IMR-90 (cell line): ENCODE measurements around the gene SMPDL3A. TPM values are rescaled to one million over a fixed set of nuclear protein-coding genes. Genes with fewer than 3 reads are reported as not detected.

Experiments used
- ATAC-seq: fragments of 200-7000 bp; cut with Tn5 transposase; 2 replicates; pipeline ENCODE4 v1.9.1; 2020; ENCODE audit warnings: low read depth, mild to moderate bottlenecking, moderate library complexity
- BruUV-seq: library from RNA; stranded (reverse); fragments of 400-500 nt; replicated peaks from 2 replicates; lab custom pipeline; 2021; lab: Mats Ljungman, UMichigan
- CTCF ChIA-PET: fragments of 300-600 bp; formaldehyde crosslinking; extraction: SDS; loops from one replicate; lab custom pipeline; 2021; ENCODE audit warnings: antibody characterized with exemption; lab: Yijun Ruan, JAX
- POLR2A ChIA-PET: fragments of 300-600 bp; sonication (Branson Sonifier 250); formaldehyde crosslinking; loops from one replicate; lab custom pipeline; 2022; ENCODE audit warnings: antibody characterized with exemption; ENCODE audit not compliant: unreplicated experiment; lab: Charles Lee
- DNase-seq: peaks from one replicate; pipeline ENCODE4 v3.0.0; 2013
- H2AFZ ChIP-seq: replicated peaks from 2 replicates; pipeline ENCODE3; 2013; ENCODE audit warnings: low read length, mild to moderate bottlenecking; ENCODE audit not compliant: poor library complexity
- H2AK5ac ChIP-seq: 2 replicates; pipeline ENCODE4 v1.6.1; 2013; ENCODE audit warnings: low read depth, low read length, inconsistent platforms
- H2AK9ac ChIP-seq: replicated peaks from 2 replicates; pipeline ENCODE3; 2013; ENCODE audit warnings: mild to moderate bottlenecking, low read depth, low read length, moderate library complexity; ENCODE audit not compliant: poor library complexity
- H2BK120ac ChIP-seq: 2 replicates; pipeline ENCODE4 v1.6.1; 2013; ENCODE audit warnings: low read depth, low read length, inconsistent platforms
- H2BK15ac ChIP-seq: 3 replicates; pipeline ENCODE4 v1.6.1; 2013; ENCODE audit warnings: low read depth, low read length, inconsistent platforms
- H2BK20ac ChIP-seq: 2 replicates; pipeline ENCODE4 v1.6.1; 2013; ENCODE audit warnings: low read depth, mild to moderate bottlenecking, inconsistent platforms, low read length, moderate library complexity
- H2BK5ac ChIP-seq: 2 replicates; pipeline ENCODE4 v1.6.1; 2013; ENCODE audit warnings: mild to moderate bottlenecking, low read depth, low read length, inconsistent platforms; ENCODE audit not compliant: poor library complexity, severe bottlenecking
- H3K14ac ChIP-seq: replicated peaks from 2 replicates; pipeline ENCODE4 v1.6.1; 2013; ENCODE audit warnings: low read depth, low read length, inconsistent platforms
- H3K18ac ChIP-seq: 2 replicates; pipeline ENCODE4 v1.6.1; 2013; ENCODE audit warnings: low read depth, low read length, control low read depth
- H3K23ac ChIP-seq: 2 replicates; pipeline ENCODE4 v1.6.1; 2013; ENCODE audit warnings: low read depth, low read length, inconsistent platforms
- H3K27ac ChIP-seq: 2 replicates; pipeline ENCODE4 v1.5.1; 2013; ENCODE audit warnings: mild to moderate bottlenecking, control low read depth, low read length; ENCODE audit not compliant: insufficient read depth
- H3K27me3 ChIP-seq: 2 replicates; pipeline ENCODE4 v1.6.1; 2013; ENCODE audit warnings: low read length; ENCODE audit not compliant: control insufficient read depth, insufficient read depth
- H3K36me3 ChIP-seq: 2 replicates; pipeline ENCODE4 v1.6.1; 2013; ENCODE audit warnings: low read length, mixed read lengths; ENCODE audit not compliant: control insufficient read depth, insufficient read depth
- H3K4ac ChIP-seq: 2 replicates; pipeline ENCODE4 v1.6.1; 2013; ENCODE audit warnings: low read depth, low read length, inconsistent platforms
- H3K4me1 ChIP-seq: 2 replicates; pipeline ENCODE4 v1.6.1; 2013; ENCODE audit warnings: low read length, mixed read lengths; ENCODE audit not compliant: control insufficient read depth, insufficient read depth
- H3K4me2 ChIP-seq: 2 replicates; pipeline ENCODE4 v1.6.1; 2013; ENCODE audit warnings: low read depth, mild to moderate bottlenecking, control low read depth, low read length, moderate library complexity
- H3K4me3 ChIP-seq: 2 replicates; pipeline ENCODE4 v1.5.1; 2013; ENCODE audit warnings: low read depth, mild to moderate bottlenecking, control low read depth, low read length, moderate library complexity; ENCODE audit not compliant: insufficient read depth
- H3K56ac ChIP-seq: 2 replicates; pipeline ENCODE4 v1.6.1; 2013; ENCODE audit warnings: low read length, inconsistent platforms; ENCODE audit not compliant: insufficient read depth; ENCODE audit errors: extremely low read depth
- H3K79me1 ChIP-seq, 2 experiments: 2 replicates each; pipeline ENCODE4 v1.6.1; 2013; ENCODE audit warnings: low read length in 2 of 2, inconsistent platforms in 1 of 2, low read depth in 1 of 2
- H3K9ac ChIP-seq: 2 replicates; pipeline ENCODE4 v1.6.1; 2013; ENCODE audit warnings: low read depth, low read length, control low read depth
- H3K9me1 ChIP-seq: 2 replicates; pipeline ENCODE4 v1.6.1; 2013; ENCODE audit warnings: low read length, inconsistent platforms; ENCODE audit not compliant: insufficient read depth
- H3K9me3 ChIP-seq: 2 replicates; pipeline ENCODE4 v1.6.1; 2013; ENCODE audit warnings: low read length; ENCODE audit not compliant: control insufficient read depth, insufficient read depth
- H4K20me1 ChIP-seq: 2 replicates; pipeline ENCODE4 v1.6.1; 2013; ENCODE audit warnings: low read length, inconsistent platforms; ENCODE audit not compliant: insufficient read depth
- H4K5ac ChIP-seq: 2 replicates; pipeline ENCODE4 v1.6.1; 2013; ENCODE audit warnings: mild to moderate bottlenecking, low read depth, low read length, control low read depth
- H4K8ac ChIP-seq, 2 experiments: 2 replicates each; pipeline ENCODE4 v1.6.1; 2013; ENCODE audit warnings: low read depth in 2 of 2, low read length in 2 of 2, control low read depth in 1 of 2, inconsistent platforms in 1 of 2
- H4K91ac ChIP-seq: 2 replicates; pipeline ENCODE4 v1.6.1; 2013; ENCODE audit warnings: low read depth, low read length, inconsistent platforms; ENCODE audit not compliant: insufficient read depth
- FOS ChIP-seq: fragments of 150-350 bp; IDR thresholded peaks from 2 replicates; pipeline ENCODE4 v1.6.1; 2016; ENCODE audit warnings: low read depth, low read length
- POLR2A ChIP-seq: IDR thresholded peaks from 2 replicates; pipeline ENCODE4 v1.6.1; 2012; ENCODE audit warnings: mild to moderate bottlenecking, low read depth, low read length
- RCOR1 ChIP-seq: IDR thresholded peaks from 2 replicates; pipeline ENCODE4 v1.6.1; 2012; ENCODE audit warnings: mild to moderate bottlenecking, low read length, improper control_type of control experiment; ENCODE audit not compliant: insufficient replicate concordance
- WGBS, 2 experiments: methylation state at CpG; one replicate each; pipeline versions ENCODE4 v1.1.5 to v1.1.7; 2013; ENCODE audit warnings: missing lambda C conversion rate in 2 of 2; ENCODE audit not compliant: insufficient read length in 1 of 2; ENCODE audit errors: extremely low coverage in 2 of 2; 5-methylcytosine and 5-hydroxymethylcytosine counted together
- dilution Hi-C: fragments of 300-500 bp; cut with HindIII; formaldehyde crosslinking; loops from one replicate; pipeline ENCODE4 v1.14.3; 2018; ENCODE audit warnings: low sequenced_read_pairs; ENCODE audit not compliant: unreplicated experiment
- in situ Hi-C: fragments of 300-500 bp; cut with MboI; formaldehyde crosslinking; loops from 3 replicates; pipeline ENCODE4 v1.14.3; 2019; ENCODE audit warnings: low sequenced_read_pairs, inconsistent platforms, mixed read lengths
- intact Hi-C: fragments of 100-400 bp; cut with micrococcal nuclease; formaldehyde crosslinking; loops from 2 replicates; pipeline ENCODE4 v1.10.0; 2022
- polyA plus RNA-seq, 3 experiments: library from polyadenylated mRNA; depleted of rRNA; stranded (reverse); fragments of >200 nt; gene quantifications; 2 replicates each; pipeline ENCODE4 v1.2.3, GENCODE V29; 2012; ENCODE audit warnings: low replicate concordance in 1 of 3
- total RNA-seq: library from RNA; depleted of rRNA; stranded (reverse); fragments of >200 nt; gene quantifications from 2 replicates; pipeline ENCODE4 v1.2.3, GENCODE V29; 2012

SMPDL3A gene
- total and polyA plus RNA-seq, 2 of the 4 experiments (the other 2 are of a cell fraction) = 9.9 to 14.2 TPM

DNA sequence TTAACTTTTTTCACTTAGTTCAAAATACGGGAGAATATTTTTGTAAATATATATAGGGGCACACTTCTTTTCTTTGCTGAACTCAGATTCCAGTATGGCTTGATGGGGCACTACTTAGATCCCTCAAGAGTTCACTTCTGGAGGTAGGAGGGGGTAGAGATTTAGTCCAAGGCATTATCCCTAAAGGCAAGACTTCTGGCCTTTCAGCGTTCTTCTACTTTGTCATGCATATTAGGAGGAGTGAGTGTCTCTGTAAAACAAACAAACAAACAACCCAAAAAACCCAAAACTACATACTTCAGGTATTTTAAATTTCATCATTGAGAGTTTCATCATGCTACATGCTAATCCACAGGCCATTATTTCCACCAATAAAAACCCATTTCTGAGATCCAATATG, 32.0 kb downstream of the SMPDL3A start:
- ATAC-seq (no peak), DNase-seq (no peak)
- CTCF ChIA-PET = no interaction called here

More for the DNA sequence above, 32.0 kb downstream of the SMPDL3A start:
- no peak overlapping the region for H3K9ac ChIP-seq
- H3K9me3 ChIP-seq = no peaks in the 10 kb centered on the region
- H3K79me1 ChIP-seq = no peaks in the 10 kb centered on the region
- H3K27me3 ChIP-seq = no peaks in the 10 kb centered on the region
- no peak overlapping the region for H2BK120ac ChIP-seq
- no TSS peak for BruUV-seq
- no peak overlapping the region for H3K27ac ChIP-seq
- no peak overlapping the region for H3K56ac ChIP-seq
- no peaks in the 10 kb centered on the region for H3K36me3 ChIP-seq
- H2AK5ac ChIP-seq = no peak overlapping the region
- no peak overlapping the region for H3K4ac ChIP-seq
- no peak overlapping the region for H3K18ac ChIP-seq
- no peak overlapping the region for H3K4me3 ChIP-seq
- no peak overlapping the region for H3K4me2 ChIP-seq
- no peaks in the 10 kb centered on the region for H3K4me1 ChIP-seq
- no peak overlapping the region for H4K8ac ChIP-seq
- H4K91ac ChIP-seq = no peak overlapping the region
- H2BK5ac ChIP-seq = no peak overlapping the region
- H3K9me1 ChIP-seq = no peaks in the 10 kb centered on the region
- intact Hi-C loops = no loop called here
- H2AK9ac ChIP-seq = no peak overlapping the region
- POLR2A ChIA-PET = no interaction called here
- no peak overlapping the region for H3K14ac ChIP-seq
- H4K20me1 ChIP-seq = no peaks in the 10 kb centered on the region
- dilution Hi-C loops = no loop called here
- H2BK15ac ChIP-seq = no peak overlapping the region
- WGBS, 2 experiments = no CpG with 5 or more reads among the region's 2 CpGs
- no peak overlapping the region for H4K5ac ChIP-seq
- in situ Hi-C loops = no loop called here
- H2BK20ac ChIP-seq = no peak overlapping the region
- H2AFZ ChIP-seq = no peak overlapping the region
- TF ChIP-seq RCOR1 (no peak), POLR2A (no peak), FOS (no peak)
- no peak overlapping the region for H3K23ac ChIP-seq
